ENCODE measurements around the gene ZNF296.

Gene ZNF296

DNA sequence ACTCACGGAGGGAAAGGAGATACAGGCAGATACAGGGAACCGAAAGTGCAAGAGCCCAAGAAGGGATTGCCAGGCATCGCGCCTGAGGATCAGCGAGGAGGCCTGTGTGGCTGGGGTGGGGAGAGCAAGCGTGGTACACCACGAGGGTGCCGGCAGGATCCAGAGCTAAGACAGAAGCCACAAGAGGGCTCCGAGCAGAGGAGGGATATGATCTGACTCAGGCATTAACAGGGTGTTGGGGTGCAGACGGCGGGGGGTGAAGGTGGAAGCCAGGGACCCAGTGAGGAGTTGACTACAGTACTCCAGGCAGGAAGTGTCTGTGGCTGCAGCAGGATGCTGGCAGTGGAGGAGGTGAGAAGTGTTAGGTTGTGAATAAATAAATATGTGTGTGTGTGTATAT is 11.3 kb upstream of the ZNF296 start:
- peak in 1 of 2 donors; percentile 10 for DNase-seq (ENCODE audit: low read depth in 1 of 2, low spot score in 1 of 2)

DNA sequence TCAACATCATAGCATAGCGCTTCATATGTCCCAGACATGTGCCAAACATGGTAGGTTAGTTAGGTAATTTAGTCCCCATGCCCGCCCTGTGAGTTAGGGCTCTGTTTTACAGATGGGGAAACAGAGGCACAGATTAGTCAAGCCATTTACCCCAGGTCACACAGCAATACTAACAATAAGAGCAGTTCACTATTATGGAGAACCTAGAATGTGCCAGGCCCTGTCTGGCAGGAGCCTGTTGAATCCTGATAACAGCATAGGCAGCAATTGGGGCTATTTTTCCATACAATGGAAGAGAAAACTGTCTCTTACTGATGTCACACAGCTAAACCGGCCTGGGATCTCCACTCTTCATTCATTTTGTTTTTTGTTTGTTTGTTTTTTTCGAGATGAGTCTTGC is 10.2 kb upstream of the ZNF296 start:
- DNase-seq (ENCODE audit: low read depth in 1 of 2, low spot score in 1 of 2): no peak

DNA sequence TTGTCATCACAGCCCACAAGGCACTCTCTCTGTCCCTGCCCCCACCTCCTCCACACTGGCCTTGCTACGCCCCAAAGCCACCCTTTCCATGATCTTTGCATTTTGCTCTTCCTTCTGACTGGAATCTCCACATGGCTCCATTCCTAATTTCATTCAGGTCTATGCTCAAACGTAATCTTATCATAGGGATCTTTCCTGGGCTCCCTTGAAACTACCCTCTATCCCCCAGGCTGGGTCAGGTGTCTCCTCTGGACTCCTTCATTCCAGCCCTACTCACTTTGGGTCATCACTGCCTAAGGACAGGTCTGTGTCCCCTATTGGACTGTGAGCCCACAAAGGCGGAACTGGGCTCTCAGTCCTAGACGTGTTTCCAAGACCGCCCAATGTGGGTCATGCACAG is 5.9 kb upstream of the ZNF296 start:
- DNase-seq (ENCODE audit: low read depth in 1 of 2, low spot score in 1 of 2): no peak

DNA sequence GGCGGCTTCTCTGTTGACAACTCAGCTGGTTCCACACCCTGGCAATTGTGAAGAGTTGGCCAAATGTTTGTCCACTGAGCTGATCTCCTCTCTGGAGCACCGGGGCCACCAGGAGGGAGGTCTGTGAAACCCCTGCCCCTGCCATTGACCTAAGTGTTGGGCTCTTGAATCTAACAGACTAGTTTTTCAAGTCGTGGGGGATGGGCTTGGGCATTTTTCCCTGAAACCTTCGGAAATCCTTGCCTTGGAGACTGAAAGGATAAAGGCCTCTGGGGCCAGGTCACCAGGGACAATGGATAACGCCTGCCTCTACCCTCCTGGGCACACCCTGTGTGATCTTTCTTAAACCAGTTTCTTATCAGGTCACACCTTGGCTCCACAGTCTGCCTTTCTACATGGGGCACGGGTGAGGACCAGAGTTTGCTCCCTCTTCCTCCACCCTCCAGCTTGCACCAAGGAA is 3.7 kb upstream of the ZNF296 start:
- DNase-seq (ENCODE audit: low read depth in 1 of 2, low spot score in 1 of 2): no peak

DNA sequence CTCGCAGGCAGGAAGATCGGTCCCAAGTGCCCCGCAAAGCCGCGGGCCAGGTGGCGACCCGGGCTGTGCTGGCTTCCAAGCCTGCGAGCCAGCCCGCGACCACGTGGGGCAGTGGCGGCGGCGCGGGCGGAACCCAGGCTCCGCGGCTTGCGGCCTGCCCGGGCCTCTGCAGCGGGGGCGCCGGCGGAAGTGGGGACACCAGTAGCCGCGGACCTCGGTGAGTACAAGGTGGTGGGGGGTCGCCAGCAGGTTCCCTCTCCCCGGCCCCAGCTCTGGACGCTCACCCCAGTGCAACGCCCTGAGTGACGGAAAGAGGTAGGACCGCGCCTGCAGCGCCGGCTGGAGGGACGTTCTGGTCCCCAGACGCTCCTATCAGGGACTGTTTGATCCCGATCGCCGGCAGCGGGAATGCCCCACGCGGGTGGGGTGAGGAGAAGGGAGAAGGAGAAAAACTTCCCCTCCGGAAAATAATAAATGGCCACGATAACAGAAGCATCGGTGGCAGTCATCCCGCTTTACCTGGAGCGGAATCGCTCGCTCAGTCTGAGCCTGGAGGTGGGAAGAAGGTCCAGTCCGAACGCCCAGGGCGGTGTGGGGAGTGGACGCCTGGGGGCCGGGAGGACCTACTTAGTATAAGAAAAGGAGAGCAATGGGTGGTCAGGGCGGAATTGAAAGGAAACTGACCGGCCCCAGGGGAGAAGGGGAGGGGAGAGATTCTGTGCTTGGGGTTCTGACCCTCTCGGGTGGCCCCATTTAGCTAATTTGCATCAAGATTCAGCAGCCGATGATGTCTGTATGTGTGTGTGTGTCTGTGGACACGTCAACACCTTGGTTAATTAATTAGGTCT is 3.0 kb upstream of the ZNF296 start, which contains the start of gene GEMIN7:
TSS of gene GEMIN7 (plus strand) at position 198 of the 848 bp plus-strand sequence. CDS start 10,855 bp downstream, outside the sequence.
- DNase-seq (ENCODE audit: low read depth in 1 of 2, low spot score in 1 of 2): peak; percentile 71 to 77

DNA sequence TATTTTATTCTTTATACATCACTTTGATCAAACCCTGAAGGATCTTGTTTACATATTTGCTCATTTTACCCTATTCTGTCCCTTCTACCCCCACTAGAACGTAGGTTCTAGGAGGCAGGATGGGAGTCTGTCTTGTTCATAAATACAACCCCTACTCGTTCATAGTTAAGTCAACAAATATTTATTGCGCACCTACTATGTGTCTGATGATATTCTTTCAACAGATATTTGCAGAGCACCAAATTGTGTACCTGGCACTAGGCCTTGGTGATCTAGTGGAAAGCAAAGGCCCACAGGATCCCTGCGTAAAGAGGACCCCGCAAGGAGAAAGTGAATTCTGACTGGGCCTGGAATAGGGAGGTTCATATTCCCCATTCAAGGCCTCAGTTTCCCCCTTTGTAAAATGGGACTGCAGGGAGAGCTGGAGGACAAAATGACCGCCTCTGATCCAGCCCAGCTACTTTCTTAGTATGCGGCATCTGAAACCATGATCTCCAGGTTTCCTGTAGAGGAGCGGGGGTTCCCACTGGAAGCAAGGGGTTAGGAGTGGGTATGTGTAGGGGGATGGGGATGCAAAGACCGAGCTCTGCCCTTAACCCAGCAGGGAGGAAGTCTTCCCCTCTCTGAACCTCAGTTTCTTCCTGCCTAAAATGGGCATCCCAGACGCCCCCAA is 2.2 kb upstream of the ZNF296 start:
- no peak for DNase-seq (ENCODE audit: low read depth in 1 of 2, low spot score in 1 of 2)

DNA sequence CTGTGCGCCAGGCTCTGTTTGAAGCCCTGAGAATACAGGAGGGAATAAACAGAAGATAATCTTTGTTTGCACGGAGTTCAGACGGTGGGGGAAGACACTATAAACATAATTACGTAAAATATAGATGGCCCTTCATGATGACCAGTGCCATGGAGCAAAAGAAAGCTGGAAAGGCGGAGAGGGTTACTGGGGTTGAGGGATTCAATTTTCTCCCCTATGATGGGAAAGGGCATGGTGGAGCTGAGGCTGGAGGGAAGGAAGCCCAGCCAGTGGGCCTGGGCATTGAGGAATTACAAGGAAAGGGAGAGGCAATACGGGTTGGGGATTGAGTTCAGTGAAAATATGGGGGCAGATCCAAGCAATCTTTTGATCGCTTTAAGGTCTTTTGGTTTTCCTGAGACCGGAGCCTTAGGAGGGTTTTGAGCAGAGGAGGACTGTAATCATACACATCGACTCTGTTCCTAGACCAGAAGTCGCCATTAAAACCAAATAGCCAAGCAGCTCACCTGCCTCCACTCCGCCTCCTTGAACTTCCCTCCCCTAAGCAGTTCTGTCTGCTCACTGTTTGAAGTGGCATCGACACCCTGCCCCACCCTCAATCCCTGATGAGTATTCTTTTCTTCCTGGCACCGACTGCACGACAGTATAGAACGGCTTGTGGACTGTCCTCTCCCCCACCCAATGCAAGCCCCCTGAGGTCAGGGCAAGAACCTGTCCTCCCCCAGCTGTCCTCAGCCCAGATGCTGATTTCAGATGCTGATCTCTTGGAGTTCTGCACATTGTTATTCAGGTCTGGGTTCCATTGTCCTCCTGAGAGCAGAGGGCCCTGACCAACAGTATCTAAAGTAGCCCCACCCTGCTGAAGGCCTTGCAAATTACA is 813 bp upstream of the ZNF296 start:
- no peak for DNase-seq (ENCODE audit: low read depth in 1 of 2, low spot score in 1 of 2)

DNA sequence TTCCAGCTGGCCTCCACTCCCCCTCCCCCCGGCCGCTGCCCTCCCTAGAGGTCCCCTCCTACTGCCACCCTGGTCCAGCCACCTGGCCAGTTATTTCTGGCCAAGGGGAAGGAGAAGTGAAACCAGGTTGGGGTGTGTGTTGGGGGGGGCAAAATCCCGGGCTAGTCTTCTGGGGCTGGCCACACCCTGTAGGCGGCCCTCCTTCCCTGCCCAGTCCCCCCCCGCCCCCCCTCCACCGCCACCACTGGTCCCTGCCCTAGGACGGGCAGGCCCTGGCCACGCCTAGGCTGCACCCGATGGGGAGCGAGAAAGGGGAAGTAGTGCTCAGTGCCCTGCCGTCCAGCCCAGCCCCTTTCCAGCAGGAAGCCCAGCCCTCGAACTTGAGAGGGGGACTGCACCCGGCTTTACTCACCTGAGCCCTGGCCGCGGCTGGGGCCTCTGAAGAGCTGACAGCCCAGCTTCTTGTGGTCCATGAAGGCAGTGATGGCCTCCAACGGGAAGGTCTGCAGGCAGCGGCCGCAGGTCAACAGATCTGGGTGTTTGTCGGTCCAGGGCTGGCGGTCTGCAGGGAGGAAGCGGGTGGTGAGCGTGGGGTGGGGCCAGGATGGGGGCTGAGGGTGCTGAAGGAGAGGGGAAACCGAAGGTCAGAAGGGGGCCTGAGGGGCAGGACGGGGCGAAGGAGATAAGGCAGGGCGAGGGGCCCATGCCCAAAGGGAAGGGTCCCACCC is 813 bp downstream of the ZNF296 start:
- DNase-seq (ENCODE audit: low read depth in 1 of 2, low spot score in 1 of 2): no peak

DNA sequence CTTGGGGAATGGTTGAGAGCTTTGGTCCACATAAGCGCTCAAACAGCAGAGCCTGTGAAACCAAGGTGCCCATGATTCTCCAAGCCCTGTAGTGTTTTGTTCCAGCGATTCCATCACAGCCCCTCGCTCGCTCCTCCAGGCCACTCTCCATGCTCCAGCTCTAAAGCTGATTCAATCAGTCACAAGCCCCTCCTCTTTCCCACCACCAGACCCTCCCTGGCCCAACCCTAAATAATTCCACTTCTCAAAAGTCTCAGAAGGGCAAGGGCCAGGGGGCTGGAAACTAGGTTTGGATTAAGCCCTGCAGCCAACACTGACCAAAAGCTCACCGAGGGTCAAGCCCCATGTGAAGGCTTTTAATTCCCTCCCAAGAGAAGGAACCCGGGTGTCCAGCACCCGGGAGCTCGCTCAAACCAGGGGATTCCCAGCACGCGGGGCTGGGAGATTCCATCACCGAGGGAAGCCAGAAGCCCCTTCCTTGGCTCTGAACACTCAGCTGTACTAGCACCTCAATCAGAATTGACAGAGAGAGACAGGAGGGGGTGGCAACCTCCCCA is 1.5 kb downstream of the ZNF296 start:
- DNase-seq (ENCODE audit: low read depth in 1 of 2, low spot score in 1 of 2): no peak

DNA sequence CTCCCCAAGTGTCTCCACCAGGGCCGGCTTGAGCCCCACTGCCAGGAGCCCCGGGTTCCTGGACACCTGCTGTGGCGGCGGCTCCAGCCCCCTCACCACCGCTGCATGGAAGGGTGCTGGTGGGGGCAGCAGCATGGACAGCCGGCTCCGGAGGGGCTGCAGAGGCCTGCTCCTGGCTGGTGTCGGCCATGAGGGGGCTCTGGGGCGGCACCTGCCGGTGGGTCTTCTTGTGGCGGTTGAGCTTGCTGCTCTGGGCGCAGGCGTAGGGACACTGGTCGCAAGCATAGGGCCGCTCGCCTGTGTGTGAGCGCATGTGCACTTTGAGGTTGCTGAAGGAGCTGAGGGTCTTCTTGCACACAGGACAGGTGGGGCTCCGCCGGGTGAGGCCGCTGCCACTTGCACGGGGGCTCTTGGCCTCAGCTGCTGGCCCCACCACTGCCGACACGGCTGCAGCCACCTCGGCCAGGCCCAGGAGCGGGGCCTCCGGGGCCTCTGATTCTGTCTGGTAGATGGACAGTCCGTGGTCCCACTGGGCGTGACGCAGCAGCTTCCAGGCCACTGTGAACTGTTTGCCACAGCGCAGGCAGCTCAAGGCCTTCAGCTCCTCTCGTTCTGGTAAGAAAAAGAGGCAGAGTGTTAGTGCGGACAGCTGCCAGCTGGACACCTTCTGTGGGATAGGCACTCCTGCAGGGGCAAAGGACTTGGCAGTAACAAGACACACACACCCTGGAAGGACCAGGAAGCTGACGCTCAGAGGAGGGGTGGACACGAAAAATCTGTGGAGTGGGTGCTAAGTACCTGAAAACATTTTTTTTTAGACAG is 4.1 kb downstream of the ZNF296 start:
- DNase-seq (ENCODE audit: low read depth in 1 of 2, low spot score in 1 of 2): no peak

DNA sequence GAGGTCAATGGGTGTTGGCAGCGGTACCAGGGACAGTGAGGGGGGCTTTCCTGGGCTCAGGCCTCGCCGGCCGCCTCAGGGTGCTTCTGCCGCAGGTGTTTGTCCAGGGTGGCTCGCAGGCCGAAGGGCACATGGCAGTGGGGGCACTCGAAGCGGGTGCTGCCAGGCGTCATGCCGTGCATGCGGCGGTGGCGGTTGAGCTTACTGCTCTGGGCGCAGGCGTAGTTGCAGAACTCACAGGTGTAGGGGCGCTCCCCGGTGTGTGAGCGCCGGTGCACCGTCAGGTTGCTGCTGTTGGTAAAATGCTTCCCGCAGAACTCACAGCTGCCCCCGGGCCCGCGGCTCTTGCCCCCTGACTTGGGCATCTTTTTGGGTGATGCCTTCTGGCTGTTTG is 4.7 kb downstream of the ZNF296 start:
- no peak for DNase-seq (ENCODE audit: low read depth in 1 of 2, low spot score in 1 of 2)

DNA sequence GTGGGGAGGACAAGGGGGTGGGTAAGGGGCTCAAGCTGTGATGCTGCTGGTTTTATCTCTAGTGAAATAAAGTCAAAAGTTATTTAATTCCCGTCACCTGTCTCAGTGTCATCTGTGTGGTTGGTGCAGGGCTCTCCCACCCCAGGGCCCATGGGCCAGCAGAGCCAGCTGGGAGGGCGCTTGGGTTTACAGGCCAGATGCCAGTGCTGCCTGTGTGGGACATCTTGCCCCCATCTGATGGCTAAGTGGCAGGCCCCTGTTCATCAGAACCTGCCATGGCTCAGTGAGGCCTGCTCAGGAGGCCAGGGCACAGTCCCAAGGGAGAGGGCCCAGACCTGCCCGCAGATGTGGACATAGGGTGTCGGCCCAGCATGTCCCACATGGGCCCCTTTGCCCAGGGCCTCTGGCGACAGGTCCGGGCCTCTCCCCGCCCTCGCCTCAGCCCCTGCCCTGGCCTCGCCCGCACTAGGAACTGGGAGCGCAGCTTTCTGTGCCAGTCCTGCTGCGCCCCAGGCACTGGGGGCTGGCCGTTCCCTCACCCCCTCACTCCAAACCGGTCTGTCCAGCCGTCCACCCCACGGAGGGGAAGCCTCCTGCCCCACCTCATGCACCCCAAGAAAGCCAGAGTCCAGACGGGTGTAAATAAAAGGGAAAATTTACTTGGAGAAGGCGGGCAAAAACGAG is 5.3 kb downstream of the ZNF296 start:
- no peak for DNase-seq (ENCODE audit: low read depth in 1 of 2, low spot score in 1 of 2)

DNA sequence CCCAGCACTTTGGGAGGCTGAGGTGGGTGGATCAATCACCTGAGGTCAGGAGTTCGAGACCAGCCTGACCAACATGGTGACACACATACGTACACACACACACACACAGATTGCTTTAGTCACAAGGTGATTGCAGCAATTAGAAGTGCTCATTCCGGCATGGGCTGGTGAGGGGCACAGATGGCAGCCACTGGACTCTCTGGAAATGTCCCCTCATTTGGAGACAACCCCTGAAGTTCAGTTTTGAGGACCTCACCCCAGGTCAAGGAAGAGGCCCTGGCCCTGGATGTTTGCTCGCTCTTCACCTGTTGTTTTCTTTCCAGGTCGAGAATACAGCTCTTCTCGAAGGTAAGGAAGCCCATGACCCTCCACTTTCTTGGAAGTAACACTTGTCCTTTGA is 6.1 kb downstream of the ZNF296 start:
- no peak for DNase-seq (ENCODE audit: low read depth in 1 of 2, low spot score in 1 of 2)

DNA sequence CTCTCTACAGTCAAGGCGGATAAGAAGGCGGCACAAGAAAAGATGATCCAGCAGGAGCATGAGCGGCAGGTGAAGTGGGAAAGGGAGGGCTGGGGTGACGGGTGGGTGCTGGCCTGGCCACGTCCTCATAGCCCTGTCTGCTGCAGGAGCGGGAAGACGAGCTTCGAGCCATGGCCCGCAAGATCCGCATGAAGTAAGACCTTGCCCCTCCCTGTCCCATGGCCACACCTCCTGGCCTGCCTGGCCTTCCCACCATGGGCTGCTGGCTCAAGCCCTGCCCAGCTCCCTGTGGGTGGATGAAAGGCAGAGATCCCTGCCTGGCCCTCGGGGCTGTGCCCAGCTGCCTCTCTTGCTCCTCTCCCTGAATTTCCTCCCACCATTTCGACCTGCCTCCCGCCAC is 7.2 kb downstream of the ZNF296 start:
- no peak for DNase-seq (ENCODE audit: low read depth in 1 of 2, low spot score in 1 of 2)

DNA sequence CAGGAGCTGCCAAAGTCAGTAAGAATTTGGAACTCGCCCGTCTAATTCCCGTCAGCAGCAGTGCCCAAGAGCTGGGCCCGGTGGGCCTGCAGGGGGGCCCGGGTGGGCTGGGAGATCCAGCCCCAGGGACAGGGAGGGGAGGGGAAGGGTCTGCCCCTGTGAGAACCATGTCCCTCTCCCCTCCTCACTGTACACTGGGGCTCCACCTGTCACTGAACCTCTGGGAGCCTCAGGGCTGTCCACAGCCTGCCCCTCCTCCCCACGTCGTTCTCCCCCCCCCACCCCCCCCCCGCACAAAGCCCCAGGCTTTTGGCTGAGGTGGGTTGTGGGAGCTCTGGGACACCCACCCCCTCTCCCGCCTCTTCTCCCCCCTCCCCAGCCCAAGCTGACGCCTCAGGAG is 8.2 kb downstream of the ZNF296 start:
- DNase-seq (ENCODE audit: low read depth in 1 of 2, low spot score in 1 of 2): no peak

DNA sequence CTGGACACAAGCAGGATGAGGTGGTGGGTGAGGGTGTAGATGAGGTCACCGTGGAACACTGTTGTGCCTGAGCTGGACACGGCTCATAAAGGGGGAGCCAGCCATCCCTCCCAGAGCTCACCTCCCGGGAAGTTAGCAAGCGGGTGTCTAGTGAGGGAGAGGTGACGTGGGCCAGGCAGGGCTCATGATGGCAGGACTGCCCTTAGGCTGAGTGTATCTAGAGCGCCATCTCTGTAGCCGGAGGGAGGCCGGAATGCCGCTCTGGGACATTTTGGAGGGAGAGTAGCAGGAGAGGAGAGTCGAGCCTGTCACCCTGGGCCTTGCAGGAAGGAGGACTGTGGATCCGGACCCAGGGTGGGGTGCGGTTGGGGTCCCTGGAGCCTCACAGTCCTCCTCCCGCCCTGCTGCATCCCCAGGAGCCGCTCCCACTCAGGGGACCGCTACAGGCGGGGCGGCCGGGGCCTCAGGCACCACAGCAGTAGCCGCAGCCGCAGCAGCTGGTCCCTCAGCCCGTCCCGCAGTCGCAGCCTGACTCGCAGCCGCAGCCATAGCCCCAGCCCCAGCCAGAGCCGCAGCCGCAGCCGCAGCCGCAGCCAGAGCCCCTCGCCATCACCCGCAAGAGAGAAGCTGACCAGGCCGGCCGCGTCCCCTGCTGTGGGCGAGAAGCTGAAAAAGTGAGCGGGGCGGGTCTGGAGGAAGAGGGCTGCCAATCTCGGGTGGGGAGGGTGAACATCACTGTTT is 9.2 kb downstream of the ZNF296 start:
- DNase-seq (ENCODE audit: low read depth in 1 of 2, low spot score in 1 of 2): no peak

DNA sequence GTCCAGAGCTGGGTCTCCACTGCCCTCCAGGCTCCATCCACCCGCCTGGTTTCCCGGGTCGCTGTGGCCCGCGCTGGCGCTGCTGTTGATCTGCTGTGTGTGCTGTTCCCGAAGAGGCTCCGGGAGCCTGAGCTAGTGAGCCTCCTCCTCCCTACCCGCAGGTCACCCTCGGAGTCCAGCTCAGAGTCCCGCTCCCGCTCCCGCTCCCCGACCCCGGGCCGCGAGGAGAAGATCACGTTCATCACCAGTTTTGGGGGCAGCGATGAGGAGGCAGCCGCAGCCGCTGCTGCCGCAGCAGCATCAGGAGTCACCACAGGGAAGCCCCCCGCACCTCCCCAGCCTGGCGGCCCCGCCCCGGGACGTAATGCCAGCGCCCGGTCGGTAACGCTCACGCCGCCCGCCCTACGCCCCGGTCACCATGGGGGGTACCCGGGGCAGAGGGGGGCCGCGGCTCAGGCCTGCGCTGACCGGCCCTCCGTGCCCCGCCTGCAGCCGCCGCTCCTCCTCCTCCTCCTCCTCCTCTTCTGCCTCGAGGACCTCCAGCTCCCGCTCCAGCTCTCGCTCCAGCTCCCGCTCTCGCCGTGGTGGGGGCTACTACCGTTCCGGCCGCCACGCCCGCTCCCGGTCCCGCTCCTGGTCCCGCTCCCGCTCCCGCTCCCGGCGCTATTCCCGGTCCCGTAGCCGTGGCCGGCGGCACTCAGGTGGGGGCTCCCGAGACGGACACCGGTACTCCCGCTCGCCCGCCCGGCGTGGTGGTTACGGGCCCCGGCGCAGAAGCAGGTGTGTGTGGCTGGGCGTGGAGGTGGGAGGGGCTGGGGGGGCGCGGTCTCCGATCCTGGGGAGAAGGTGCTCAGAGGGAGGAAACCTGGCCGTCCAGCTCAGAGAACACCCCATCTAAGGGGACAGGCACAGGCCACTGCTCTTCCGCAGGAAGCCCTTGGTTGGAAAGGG is 12.2 kb downstream of the ZNF296 start:
- DNase-seq (ENCODE audit: low read depth in 1 of 2, low spot score in 1 of 2): no peak
